Activated CD4-positive, alpha-beta T cell treated with anti-CD3 and anti-CD28 coated beads for 24 hours (primary cell): ENCODE results near the gene CTSO.
A peak's percentile ranks its signal among the peaks of the same experiment; 100 is the strongest.

Source experiments
- DNase-seq, 2 donors: peaks; one replicate each; pipeline ENCODE4 v3.0.0-alpha.2; 2020; ENCODE audit warnings: low read depth in 2 of 2

The CTSO gene, protein sequence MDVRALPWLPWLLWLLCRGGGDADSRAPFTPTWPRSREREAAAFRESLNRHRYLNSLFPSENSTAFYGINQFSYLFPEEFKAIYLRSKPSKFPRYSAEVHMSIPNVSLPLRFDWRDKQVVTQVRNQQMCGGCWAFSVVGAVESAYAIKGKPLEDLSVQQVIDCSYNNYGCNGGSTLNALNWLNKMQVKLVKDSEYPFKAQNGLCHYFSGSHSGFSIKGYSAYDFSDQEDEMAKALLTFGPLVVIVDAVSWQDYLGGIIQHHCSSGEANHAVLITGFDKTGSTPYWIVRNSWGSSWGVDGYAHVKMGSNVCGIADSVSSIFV

DNA sequence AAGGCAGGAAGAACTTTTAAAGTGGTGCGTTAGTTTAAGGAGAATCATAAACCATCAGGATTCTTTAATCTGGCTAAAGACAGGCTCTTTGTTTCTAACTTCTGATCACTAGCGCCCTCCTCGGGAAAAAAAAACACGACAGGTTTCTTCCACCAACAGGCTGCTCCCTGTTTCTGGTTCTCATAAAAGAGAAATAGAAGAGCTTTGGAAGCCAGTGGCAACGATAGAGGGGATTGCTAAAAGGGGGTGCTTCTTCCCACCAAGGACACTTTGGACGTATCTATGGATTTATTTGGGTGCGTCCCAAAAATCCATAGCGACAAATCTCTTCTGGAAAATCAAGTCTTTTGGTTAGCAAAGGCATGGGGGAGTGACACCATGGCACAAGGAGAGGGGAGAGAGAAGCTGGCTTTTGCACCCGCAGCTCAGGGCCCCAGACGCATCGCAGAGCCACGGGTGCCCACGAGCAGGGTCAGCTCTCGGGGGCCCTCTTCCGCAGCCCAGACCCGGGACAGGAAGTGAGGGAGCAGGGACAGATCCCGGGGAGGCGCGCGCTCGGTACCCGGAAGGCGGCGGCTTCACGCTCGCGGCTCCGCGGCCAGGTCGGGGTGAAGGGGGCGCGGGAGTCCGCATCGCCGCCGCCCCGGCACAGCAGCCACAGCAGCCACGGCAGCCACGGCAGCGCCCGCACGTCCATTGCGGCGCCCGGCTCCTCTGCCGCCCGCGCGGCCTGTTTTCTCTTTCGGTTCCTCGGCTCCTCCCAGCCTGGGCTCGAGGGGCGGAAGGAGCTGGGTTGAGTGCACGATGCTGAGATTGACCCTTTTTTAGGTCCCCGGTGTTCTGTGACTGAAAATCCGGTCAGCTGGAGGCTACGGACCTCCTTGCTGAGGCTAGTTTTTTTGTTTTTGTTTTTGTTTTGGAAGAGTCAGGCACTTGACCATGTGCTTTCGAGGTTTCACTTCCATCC, at the start of gene CTSO:
CTSO (minus strand) TSS at position 716 of the 967 bp plus-strand sequence; CDS start at position 697, 19 bp downstream.
- DNase-seq: peak; percentile 47 to 48

DNA sequence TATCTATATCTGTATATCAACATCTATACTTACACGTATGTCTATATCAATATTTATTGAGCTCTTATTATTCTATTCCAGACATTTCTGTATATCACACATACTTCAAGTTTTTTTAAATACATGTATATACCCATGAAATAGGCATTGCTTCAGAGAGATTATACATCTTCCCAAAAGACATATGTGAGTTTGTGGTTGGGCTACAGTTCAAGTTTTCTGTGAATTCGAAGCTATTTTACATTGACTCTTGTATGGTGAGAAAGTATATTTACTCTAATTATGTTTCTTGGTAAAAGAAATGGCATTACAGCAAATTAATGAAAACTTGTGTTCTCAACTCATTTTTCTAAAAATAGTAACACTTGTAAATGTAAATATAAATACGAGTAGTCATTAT, 46.8 kb upstream of the CTSO start:
- no peak for DNase-seq

GRCh38 chr4:155999725-156000124, 46.1 kb upstream of the CTSO start:
- no peak for DNase-seq

- DNase-seq: no peak
These were observed 41.4 kb upstream of the CTSO start for GRCh38 chr4:155995069-155995468.

DNA sequence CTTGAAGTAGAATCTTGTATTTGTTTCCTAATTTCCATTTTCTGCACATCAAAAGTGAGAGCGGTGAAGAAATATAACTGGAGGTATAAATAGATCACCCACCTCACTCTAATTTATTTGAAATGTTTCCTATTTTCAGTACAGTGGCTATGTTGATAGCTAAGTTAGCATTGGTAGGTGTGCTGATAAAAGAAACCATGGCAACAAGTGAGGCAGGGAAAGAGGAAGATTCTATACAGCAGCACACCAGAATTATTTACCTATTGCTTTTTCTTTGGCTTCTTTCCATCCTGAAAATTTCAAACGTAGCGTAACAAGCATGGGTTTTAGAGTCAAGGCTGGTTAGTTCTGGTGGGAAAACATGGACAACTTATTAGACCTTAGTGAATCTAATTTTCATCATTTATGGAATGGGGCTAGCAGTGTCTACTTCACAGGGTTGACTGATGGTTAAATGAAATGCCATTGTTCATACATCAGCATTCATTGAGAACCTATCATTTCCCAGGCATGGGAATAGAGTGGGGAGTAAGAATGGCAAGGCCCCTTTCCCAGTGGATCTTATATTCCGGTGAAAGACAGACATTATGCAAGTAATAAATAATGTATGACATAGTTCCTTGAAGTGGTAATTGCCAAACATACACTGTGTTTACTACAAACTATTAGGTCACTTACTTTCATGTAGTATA, 30.6 kb upstream of the CTSO start:
- DNase-seq: no peak

DNA sequence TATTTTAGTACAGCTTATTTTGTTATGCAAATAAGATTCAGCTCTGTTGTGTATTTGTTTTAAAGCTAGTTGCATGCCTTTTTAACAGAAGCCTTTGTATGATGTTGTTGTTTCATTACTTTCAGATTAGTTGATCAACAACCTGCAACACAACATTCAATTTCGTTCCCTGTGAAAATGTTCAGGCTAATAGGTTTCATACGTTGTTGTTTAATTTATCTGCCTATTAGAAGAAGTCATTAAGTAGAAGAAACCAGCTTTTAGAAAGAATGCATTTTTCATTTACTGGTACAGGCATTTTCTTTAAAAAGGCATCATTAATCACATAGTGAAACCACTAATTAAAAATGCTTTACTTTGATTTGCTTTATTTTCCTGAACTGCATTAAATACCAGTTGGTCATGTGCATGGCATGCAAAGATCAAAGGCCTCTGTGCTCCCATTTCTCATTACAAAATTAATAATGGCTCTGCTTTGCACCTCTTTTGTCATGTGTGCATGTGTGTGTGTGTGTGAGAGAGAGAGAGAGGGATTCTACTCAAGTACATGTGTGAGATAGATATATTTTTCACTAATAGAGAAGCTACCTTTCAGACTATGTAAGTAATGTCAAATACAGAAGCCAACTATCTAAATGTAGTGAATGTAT, 29.2 kb upstream of the CTSO start:
- no peak for DNase-seq

GRCh38 chr4:155978810-155979209, 25.1 kb upstream of the CTSO start:
- no peak for DNase-seq

DNA sequence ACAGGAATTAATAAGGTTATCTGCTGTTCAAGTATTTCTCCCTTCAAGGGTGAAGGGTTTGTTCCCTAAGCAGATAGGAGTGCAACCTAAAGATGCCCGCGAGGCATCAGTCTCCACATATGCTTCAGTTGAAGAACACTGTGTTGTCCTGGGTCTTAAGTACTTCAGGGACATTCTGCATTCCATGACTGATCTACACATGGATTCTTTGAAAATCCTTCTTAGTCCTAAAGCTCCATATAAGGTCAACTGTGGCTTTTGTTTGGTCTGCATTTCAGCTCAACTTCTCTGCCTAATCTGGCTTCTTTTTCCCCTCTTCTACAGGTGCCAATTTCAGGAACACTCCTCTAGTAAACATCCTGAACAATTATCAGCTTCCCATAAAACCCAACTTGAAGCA, 21.8 kb upstream of the CTSO start:
- DNase-seq: no peak

- DNase-seq: no peak
These were observed 21.3 kb upstream of the CTSO start for GRCh38 chr4:155974996-155975395.

DNA sequence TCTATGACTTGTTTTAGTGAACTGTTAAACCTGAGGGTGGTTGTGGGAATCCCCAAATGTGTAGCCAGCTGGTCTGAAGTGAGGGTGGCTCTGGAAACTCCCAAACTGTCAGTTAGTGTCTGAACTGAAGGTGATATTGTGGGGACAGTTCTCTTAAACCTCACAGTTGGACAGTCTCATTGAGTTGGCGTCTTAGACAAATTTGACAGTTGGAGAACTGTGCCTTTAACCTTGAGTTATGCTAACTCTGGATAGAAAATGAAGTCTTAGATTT, 20.7 kb upstream of the CTSO start:
- DNase-seq: no peak

GRCh38 chr4:155973639-155974475, 20.2 kb upstream of the CTSO start:
- DNase-seq: no peak

- DNase-seq: no peak
These were observed 18.4 kb upstream of the CTSO start for GRCh38 chr4:155972098-155972497.

DNA sequence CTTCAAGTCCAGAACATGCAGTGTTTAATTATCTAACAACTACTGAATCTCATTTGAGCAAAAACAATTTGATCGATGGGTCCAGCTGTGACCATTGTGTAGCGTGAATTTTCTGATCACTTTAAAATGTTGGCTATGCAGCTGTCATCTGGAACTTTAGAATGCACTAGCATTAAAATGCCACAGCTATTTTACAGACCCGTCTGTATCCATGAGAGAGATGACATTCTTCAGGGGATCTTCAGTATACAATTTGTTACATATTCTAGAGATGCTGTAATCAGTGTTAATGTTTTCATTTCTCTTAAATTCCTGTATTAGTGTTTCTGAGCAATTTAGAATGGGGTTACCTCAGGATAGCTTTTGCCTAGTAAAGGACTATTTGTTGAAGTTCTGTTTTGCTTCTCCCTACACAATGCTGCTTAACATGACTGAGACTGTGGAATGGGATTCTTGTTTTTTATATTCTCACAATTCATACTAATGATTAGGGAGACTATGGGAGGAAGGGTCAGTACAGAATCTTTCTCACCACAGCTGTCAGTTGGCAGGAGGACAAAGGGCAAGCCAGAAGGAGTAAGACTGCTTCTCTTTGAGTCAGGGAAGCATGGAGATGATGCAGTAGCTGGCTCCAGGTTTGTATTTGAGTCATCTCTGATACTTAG, 13.2 kb upstream of the CTSO start:
- DNase-seq: no peak

DNA sequence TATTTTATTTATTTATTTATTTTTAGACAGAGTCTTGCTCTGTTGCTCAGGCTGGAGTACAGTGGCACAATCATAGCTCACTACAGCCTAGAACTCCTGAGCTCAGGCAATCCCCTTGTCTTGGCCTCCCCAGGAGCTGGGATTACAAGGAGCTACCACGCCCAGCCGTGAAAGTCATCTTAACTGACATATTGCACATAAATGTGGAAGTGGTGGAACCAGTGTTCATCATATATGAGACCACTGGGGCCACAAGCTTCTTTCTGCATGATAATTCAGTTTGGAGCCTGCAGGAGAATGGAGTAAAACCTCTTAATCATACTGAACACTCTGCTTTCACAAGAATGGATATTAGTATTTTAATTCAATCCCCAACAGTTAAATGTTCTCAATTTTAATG, 12.5 kb upstream of the CTSO start:
- DNase-seq: no peak

GRCh38 chr4:155964016-155964891, 10.6 kb upstream of the CTSO start:
- no peak for DNase-seq

- DNase-seq: no peak
These were observed 9.1 kb upstream of the CTSO start for GRCh38 chr4:155962767-155963166.

DNA sequence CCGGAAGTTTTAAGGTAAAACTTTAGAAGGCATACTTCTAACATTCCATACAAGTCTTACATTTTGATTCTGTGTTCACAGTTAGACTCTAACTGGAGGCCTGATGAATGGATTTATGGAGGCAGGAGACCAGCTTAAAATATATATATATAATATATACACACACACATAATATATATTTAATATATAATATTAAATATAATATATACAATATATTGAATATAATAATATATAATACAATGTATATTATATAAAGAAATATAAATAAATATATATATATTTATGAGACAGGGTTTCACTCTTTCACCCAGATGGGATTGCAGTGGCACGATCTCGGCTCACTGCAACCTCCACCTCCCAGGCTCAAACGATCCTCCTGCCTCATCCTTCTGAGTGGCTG, 7.9 kb upstream of the CTSO start:
- DNase-seq: no peak

DNA sequence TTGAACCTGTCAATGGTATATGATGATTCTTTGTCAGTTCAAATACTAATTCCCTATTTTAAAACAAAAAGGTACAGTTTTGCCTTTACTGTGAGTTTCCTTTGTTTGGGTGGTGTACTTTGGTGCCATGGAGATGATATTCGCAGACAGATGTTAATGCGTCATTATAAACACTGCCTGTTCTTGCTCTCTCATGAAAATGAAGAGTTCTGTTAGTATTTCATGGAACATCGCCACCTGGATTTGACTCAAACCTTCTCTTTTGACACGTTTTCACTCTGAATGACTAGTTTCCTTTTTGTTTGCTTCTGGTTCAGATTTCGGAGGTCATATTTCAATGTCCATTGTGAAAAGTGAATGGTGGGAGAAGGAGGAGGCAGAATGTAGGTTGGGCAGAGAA, 6.9 kb upstream of the CTSO start:
- no peak for DNase-seq

DNA sequence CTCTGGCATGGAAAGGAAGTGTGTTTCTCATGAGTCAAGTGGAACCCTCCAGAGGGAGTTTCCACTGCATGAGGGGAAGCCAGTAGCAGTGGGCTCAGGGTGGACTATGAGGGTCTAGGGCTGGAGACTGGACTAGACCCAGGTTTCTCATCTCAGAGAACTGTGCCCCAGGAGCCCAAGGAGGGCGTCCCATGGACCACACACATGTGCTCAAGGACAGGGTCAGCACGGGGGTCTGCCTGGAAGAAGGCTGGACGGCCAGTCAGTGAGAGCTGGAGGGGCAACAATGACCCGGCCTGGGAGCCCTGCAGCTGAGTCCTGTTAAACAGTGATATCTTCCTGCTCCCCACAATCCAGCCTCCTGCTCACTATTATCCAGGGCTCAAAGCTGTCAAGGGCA, 5.8 kb upstream of the CTSO start:
- DNase-seq: no peak

GRCh38 chr4:155956461-155956860, 2.8 kb upstream of the CTSO start:
- DNase-seq: no peak
